PC-9 (cell line): ENCODE measurements around the gene KIAA1217. TPM values are rescaled to one million over a fixed set of nuclear protein-coding genes. Genes with fewer than 3 reads are reported as not detected.

Experiments used
- BruUV-seq: library from RNA; stranded (reverse); fragments of 400-500 nt; replicated peaks from 2 replicates; lab custom pipeline; 2021; lab: Mats Ljungman, UMichigan
- CTCF ChIA-PET: fragments of 300-600 bp; sonication (Branson Sonifier 250); formaldehyde crosslinking; loops from one replicate; lab custom pipeline; 2022; ENCODE audit warnings: antibody characterized with exemption; lab: Charles Lee
- POLR2A ChIA-PET: fragments of 300-600 bp; sonication (Branson Sonifier 250); formaldehyde crosslinking; loops from one replicate; lab custom pipeline; 2022; ENCODE audit warnings: antibody characterized with exemption; ENCODE audit not compliant: unreplicated experiment; lab: Charles Lee
- DNase-seq, 2 experiments: peaks; one replicate each; pipeline versions ENCODE4 v3.0.0 to v3.0.0-alpha.2; 2015 to 2022; ENCODE audit warnings: mixed read lengths in 1 of 2
- H2AFZ ChIP-seq: fragments of 200-600 bp; sonication (generic); 2 replicates; pipeline ENCODE4 v1.8.1; 2017; ENCODE audit warnings: antibody characterized with exemption
- H3F3A ChIP-seq: fragments of 200-600 bp; sonication (generic); 2 replicates; pipeline ENCODE4 v1.8.1; 2017; ENCODE audit warnings: antibody characterized with exemption, mild to moderate bottlenecking, low read depth; ENCODE audit not compliant: insufficient read depth
- H3K27ac ChIP-seq: fragments of 200-600 bp; sonication (generic); 2 replicates; pipeline ENCODE4 v1.6.1; 2016; ENCODE audit warnings: mixed run types
- H3K27me3 ChIP-seq: fragments of 200-600 bp; sonication (generic); 2 replicates; pipeline ENCODE4 v1.6.1; 2016; ENCODE audit warnings: low read depth, mixed run types; ENCODE audit not compliant: insufficient read depth
- H3K36me3 ChIP-seq: fragments of 200-600 bp; sonication (generic); 2 replicates; pipeline ENCODE4 v1.6.1; 2016; ENCODE audit warnings: low read depth, mixed run types
- H3K4me1 ChIP-seq: fragments of 200-600 bp; sonication (generic); replicated peaks from 2 replicates; pipeline ENCODE4 v1.6.1; 2016; ENCODE audit warnings: mixed run types; ENCODE audit not compliant: insufficient read depth
- H3K4me2 ChIP-seq: fragments of 200-600 bp; sonication (generic); 2 replicates; pipeline ENCODE4 v1.6.1; 2017; ENCODE audit warnings: mixed run types
- H3K4me3 ChIP-seq: fragments of 200-600 bp; sonication (generic); 2 replicates; pipeline ENCODE4 v1.6.1; 2016; ENCODE audit warnings: mixed run types
- H3K79me2 ChIP-seq: fragments of 200-600 bp; sonication (generic); 2 replicates; pipeline ENCODE4 v1.6.1; 2017; ENCODE audit warnings: low read depth, mixed run types
- H3K9me2 ChIP-seq: fragments of 200-600 bp; sonication (generic); 2 replicates; pipeline ENCODE4 v1.8.1; 2017; ENCODE audit warnings: mild to moderate bottlenecking; ENCODE audit not compliant: insufficient read depth
- H3K9me3 ChIP-seq: fragments of 200-600 bp; sonication (generic); 2 replicates; pipeline ENCODE4 v1.8.1; 2016; ENCODE audit warnings: low read depth; ENCODE audit not compliant: insufficient read depth
- H4K20me1 ChIP-seq: fragments of 200-600 bp; sonication (generic); 2 replicates; pipeline ENCODE4 v1.8.1; 2017; ENCODE audit not compliant: insufficient read depth
- EZH2 ChIP-seq: fragments of 200-600 bp; sonication (generic); IDR thresholded peaks from 2 replicates; pipeline ENCODE4 v1.8.0; 2017; ENCODE audit warnings: antibody characterized with exemption, low read depth
- intact Hi-C: fragments of 100-400 bp; cut with micrococcal nuclease; formaldehyde crosslinking; loops from one replicate; pipeline ENCODE4 v1.10.0; 2022; ENCODE audit not compliant: unreplicated experiment
- total RNA-seq: library from RNA; stranded (reverse); gene quantifications from 2 replicates; pipeline ENCODE4 v1.2.3, GENCODE V29; 2021
- TF ChIP-seq, protein P1 (sequence below): fragments of 200-600 bp; sonication (generic); conservative IDR thresholded peaks from 2 replicates; pipeline ENCODE4 v1.6.1; 2017; ENCODE audit warnings: mixed run types, antibody characterized with exemption, mild to moderate bottlenecking, moderate library complexity

The KIAA1217 gene
- total RNA-seq, 1 experiment from 2014 or later, result 41.1 TPM

DNA sequence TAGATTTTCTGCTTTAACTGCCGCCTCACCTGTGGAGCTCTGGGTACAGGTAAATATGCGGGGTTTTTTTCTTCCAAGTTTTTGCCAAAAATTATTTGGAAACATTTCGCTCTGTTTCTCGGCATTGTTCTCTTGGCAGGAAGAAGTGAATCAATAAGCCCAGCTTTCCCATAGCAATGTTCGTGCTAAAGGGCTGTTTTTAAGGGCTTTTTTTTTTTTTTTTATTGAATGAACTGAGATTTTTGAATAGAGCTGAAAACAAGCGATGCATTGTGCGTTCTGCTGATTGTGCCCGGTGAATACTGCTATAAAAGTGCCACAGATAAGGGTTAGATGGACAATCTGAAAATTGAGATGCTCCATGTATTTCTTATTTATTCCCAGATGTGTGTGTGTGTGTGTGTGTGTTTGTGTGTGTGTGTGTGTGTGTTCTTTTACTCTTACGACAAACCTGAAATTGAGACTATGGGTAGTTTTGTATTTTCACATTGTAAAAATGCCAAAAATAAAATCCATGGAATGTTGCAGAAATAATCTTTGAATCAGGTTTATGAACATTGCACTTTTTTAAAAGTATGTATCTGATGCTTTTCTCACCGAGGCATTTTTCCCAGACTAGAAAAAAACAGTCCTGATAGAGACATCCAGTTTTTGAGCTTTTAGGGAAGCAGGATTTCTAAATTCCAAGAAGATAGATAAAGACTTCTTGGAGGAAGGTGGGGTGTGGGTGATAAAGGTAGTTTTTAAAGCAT is 30.5 kb downstream of the KIAA1217 start:
- Histone ChIP-seq H3K4me2 (peak overlapping the region; percentile 72), H3K36me3 (no peaks in the 10 kb centered on the region), H3K27ac (peak overlapping the region; percentile 55), H4K20me1 (no peaks in the 10 kb centered on the region), H3K9me2 (no peaks in the 10 kb centered on the region), H3K9me3 (no peaks in the 10 kb centered on the region), H3K4me3 (peak overlapping the region; percentile 63), H3K79me2 (0 out of 2 replicates have a peak, but pooled peaks cover 4% of the 10 kb centered on the region), H3K4me1 (peaks cover 19% of the 10 kb centered on the region), H2AFZ (peak overlapping the region; percentile 78), H3F3A (peaks cover 19% of the 10 kb centered on the region; the same call in 1 of the 2 replicates), H3K27me3 (no peaks in the 10 kb centered on the region)
- CTCF ChIA-PET, result interaction anchor here (0.7 to 1.1 kb wide), 2 partner anchors 103 to 106 kb away, joined by 4 to 7 read pairs; no protein-coding TSS in a partner anchor
- POLR2A ChIA-PET, result interaction anchor here (0.6 to 0.9 kb wide), 6 partner anchors 12 to 932 kb away, joined by 3 to 25 read pairs (median 6); partner anchors contain the start of gene KIAA1217
- no peak for DNase-seq
- intact Hi-C loops, result loop anchor here (1.0 to 5.0 kb wide), 4 partner anchors 15 to 103 kb away; no protein-coding TSS in a partner anchor
- TF ChIP-seq EZH2, result no peak
- TF ChIP-seq, protein P1, sequence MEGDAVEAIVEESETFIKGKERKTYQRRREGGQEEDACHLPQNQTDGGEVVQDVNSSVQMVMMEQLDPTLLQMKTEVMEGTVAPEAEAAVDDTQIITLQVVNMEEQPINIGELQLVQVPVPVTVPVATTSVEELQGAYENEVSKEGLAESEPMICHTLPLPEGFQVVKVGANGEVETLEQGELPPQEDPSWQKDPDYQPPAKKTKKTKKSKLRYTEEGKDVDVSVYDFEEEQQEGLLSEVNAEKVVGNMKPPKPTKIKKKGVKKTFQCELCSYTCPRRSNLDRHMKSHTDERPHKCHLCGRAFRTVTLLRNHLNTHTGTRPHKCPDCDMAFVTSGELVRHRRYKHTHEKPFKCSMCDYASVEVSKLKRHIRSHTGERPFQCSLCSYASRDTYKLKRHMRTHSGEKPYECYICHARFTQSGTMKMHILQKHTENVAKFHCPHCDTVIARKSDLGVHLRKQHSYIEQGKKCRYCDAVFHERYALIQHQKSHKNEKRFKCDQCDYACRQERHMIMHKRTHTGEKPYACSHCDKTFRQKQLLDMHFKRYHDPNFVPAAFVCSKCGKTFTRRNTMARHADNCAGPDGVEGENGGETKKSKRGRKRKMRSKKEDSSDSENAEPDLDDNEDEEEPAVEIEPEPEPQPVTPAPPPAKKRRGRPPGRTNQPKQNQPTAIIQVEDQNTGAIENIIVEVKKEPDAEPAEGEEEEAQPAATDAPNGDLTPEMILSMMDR, result no peak
- TSS peak; percentile 58 for BruUV-seq

DNA sequence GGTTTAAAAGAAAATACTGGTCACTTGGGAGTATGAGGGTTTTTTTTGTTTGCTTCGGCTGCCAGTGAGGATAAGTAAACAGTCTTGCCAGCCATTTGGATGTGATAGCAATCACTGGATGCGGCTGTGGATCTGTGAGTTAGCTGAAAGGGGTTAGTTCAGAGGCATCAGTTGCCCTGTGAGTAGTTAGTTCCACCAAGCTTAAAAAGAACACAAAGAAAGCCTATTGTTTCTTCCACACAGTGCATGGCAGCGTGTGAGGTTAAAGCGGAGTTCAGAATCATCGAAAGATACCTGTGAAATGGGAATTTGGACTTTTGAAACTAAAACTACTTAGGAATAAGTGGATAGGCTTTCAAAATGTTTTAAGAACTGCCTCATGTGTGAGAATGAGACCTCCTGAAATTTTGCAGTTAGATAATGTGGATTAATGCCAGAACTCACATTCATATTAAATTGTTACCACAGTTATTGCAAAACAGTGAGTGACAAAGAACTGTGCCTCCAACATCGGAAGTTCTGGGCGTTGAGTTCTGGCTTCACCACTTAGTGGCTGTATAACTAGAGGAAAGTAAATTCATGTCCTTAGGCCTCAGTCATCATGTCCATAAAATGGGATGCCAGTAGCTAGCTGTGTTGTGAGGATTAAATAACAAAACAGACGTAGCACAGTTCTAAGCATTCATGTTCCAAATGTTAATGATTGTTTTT is 31.3 kb downstream of the KIAA1217 start:
- CTCF ChIA-PET, result interaction anchor here (1.1 kb wide), 1 partner anchor 102 kb away, joined by 7 read pairs; no protein-coding TSS in a partner anchor
- peak overlapping the region; percentile 55; the same call in 1 of the 2 replicates for H3K27ac ChIP-seq

More for the DNA sequence above, 31.3 kb downstream of the KIAA1217 start:
- Histone ChIP-seq H3K36me3 (no peaks in the 10 kb centered on the region), H3K79me2 (0 out of 2 replicates have a peak, but pooled peaks cover 4% of the 10 kb centered on the region), H3K9me2 (no peaks in the 10 kb centered on the region), H3K4me2 (peak overlapping the region; percentile 72), H3K4me3 (peak overlapping the region; percentile 63), H4K20me1 (no peaks in the 10 kb centered on the region), H3K4me1 (peaks cover 19% of the 10 kb centered on the region), H3K27me3 (no peaks in the 10 kb centered on the region), H3K9me3 (no peaks in the 10 kb centered on the region), H2AFZ (0 out of 2 replicates have a peak overlapping the region, but pooled peaks have one; percentile 78), H3F3A (peaks cover 19% of the 10 kb centered on the region; the same call in 1 of the 2 replicates)
- no peak for DNase-seq
- intact Hi-C loops, result no loop called here
- no TSS peak for BruUV-seq
- POLR2A ChIA-PET, result interaction anchor here (0.6 to 0.7 kb wide), 2 partner anchors 752 to 933 kb away, joined by 3 to 5 read pairs; no protein-coding TSS in a partner anchor
- TF ChIP-seq, protein P1, result no peak
- TF ChIP-seq EZH2, result no peak
